Omental fat pad (tissue), 4 donors: ENCODE data around the gene IL24. TPM values are rescaled to one million over a fixed set of nuclear protein-coding genes. Genes with fewer than 3 reads are reported as not detected.
A peak's percentile ranks its signal among the peaks of the same experiment; 100 is the strongest.

Source experiments
- ATAC-seq: fragments of 150-250 bp; one replicate; pipeline ENCODE4 v1.9.1; 2016; ENCODE audit warnings: mild to moderate bottlenecking, moderate library complexity; ENCODE audit not compliant: low FRiP score
- DNase-seq: peaks from one replicate; pipeline ENCODE4 v3.0.0-alpha.2; 2019; ENCODE audit warnings: low spot score
- CTCF ChIP-seq, 3 donors: fragments of 450-650 bp; IDR thresholded peaks; one replicate each; pipeline ENCODE4 v1.5.1; 2016 to 2017; ENCODE audit warnings: antibody characterized with exemption in 3 of 3, mild to moderate bottlenecking in 3 of 3, moderate library complexity in 2 of 3
- total RNA-seq, 4 donors: library from RNA; depleted of rRNA; stranded (reverse); fragments of >200 nt; gene quantifications; one replicate each; pipeline ENCODE4 v1.1.0, GENCODE V29; 2016

IL24 gene
- total RNA-seq, 4 donors from 2014 or later, result 5.1 to 65.1 TPM; not detected in 2

DNA sequence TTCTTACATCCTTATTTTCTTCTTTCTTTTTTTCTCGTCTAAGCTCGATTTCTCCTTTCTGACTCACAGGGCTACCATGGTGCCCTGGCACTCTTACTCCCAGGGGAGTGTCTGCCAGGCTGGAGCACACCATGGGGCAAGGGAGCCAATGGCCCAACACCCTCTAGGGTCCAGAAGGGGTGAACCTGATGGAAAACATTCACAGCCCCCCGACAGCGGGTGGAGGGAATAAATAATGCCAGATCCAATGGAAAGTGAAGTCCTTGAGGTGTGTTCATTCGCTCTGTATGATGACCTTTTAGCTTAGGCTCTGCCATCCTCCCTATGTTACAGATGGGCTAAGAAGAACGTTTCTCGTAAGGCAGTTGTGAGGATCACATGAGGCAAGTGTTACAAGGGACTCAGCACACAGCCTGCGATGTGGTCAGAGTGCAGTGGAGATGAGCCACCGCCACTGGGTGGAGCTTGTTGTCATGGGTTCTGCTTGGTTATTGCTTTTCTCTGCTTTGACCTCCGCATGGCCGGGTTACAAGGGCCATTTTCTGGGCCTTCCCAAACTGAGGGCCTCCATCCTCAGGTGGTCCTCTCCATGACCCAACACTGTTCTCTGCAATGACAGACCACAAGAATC is 28.0 kb downstream of the IL24 start:
- ATAC-seq (no peak), DNase-seq (no peak)
- no peak for TF ChIP-seq CTCF (IDR thresholded peaks at IDR 0.05)

- no peak for ATAC-seq
- no peak for DNase-seq
- no peak for TF ChIP-seq CTCF (IDR thresholded peaks at IDR 0.05)
These were observed 29.0 kb downstream of the IL24 start for GRCh38 chr1:206926286-206926685.

DNA sequence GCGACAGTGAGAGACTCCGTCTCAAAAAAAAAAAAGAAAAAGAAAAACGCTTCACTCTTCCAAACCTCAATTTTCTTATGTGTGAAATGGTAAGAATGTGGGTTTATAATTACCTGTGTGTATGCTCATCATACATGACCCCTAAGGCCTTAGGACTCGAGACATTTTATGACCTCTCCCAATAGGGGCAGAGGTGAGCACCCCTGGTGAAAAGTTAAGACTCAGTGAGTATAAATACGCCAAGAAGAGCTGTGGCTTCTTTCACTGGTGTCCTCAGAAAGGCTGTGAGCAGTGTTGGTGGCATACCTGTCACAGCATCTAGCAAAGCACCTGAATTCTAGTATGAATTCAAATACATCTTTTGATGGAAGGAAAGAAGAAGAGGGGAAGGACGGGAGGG is 32.3 kb downstream of the IL24 start:
- no peak for TF ChIP-seq CTCF (IDR thresholded peaks at IDR 0.05)
- no peak for ATAC-seq
- no peak for DNase-seq

- no peak for TF ChIP-seq CTCF (IDR thresholded peaks at IDR 0.05)
- no peak for DNase-seq
- ATAC-seq, result no peak
These were observed 33.1 kb downstream of the IL24 start for GRCh38 chr1:206930210-206930798.

DNA sequence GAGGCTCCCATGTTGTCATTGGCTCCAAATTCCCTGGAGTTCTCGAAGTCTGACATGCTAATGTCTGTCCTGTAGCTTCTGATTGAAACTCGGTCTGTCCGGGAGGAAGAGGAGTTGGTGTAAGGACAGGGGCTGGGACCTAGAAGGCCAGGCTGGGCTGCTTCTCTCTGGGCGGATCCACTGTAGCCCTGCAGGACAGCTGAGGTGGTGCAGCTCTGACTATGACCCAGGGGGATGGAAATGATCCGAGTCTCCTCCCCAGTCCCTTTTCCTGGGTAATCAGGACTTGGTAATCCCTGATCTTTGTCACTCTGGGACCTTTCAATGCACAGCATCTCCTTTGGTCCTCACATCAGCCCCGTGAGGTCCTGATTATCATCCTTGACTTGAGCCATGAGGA is 34.5 kb downstream of the IL24 start:
- no peak for TF ChIP-seq CTCF (IDR thresholded peaks at IDR 0.05)
- no peak for DNase-seq
- ATAC-seq, result no peak

DNA sequence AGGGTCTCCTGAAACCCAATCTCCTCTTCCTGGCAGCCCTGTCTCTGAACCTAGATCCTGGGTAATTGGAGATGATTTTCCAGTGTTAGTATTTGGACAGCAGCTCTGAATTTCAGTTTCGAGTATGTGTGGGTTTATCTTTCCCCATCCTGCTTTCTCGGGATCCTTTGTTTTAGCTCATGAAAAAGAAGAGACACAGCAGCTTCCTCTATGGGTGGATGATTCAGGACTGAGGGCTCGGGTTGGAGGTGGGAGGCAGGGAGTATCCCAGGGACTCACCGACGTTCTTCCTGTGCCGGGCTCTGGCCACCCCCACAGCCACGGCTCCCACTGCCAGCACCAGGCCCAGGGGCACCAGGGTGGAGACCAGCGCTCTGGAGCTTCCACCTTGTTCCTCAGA is 34.9 kb downstream of the IL24 start:
- TF ChIP-seq CTCF (IDR thresholded peaks at IDR 0.05), result no peak
- ATAC-seq (no peak), DNase-seq (no peak)

DNA sequence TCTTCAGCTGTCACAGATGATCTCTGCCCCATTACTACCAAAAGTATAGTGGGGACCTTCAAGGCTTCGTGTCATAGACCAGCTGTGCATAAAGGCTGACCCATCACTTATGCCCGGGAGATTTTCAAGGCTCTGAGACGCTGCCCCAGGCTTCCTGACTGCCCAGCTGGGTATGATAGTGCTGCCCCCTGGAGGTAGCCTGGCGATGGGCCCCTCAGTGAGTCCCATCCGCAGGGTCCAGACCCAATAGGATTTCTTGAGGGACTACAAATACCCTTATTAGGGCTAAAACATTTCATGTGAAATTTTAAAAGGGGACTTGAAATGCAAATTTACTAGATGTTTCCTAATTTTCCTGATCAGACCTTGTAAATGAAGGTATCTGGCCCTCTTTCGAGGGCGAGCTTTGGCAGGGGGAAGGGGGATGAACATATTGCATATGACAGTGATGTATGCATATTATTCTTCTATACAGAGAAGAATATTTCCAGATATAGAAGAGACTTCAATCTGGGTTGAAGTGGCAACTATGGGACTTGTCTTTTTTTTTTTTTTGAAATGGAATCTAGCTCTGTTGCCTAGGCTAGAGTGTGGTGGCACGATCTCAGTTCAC is 36.2 kb downstream of the IL24 start:
- peak in 1 of 3 donors; percentile 5 for TF ChIP-seq CTCF (IDR thresholded peaks at IDR 0.05)
- DNase-seq (no peak), ATAC-seq (no peak)
